Prostate gland (tissue), 2 donors: Measurements from ENCODE around the gene CHERP.

Source experiments
- POLR2A ChIP-seq: fragments of 450-650 bp; IDR thresholded peaks from one replicate; pipeline ENCODE4 v1.6.1; 2016; ENCODE audit warnings: antibody characterized with exemption, mild to moderate bottlenecking
- TF ChIP-seq, protein P1 (sequence below), 4 experiments: fragments of 200-600 bp in 2 of 4; fragments of 450-650 bp in 2 of 4; sonication (generic) in 2 of 4; IDR thresholded peaks; 1 replicate in 3 of 4; 2 replicates in 1 of 4; pipeline ENCODE4 v1.5.1; 2016 to 2019; ENCODE audit warnings: antibody characterized with exemption in 4 of 4, mild to moderate bottlenecking in 2 of 4, moderate library complexity in 2 of 4

DNA sequence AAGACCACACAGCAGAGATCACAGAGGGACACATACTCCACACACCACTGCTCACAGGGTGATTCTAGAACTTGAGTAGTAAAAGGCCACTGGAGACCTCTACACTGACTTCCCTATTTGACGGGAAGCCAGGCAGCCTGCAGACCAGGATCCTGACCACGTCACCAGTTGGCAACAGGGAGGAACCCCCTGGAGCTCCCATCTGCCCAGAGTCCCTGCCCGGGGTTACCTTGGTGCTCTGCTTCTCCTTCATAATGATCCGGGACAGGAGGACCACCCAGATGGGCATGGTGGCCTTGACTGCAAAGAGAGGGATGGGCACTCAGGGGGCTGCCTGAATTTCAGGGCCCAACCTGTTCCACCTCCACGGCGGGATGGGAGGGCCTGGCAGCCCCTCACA, 29.0 kb upstream of the CHERP start:
- TF ChIP-seq, protein P1, sequence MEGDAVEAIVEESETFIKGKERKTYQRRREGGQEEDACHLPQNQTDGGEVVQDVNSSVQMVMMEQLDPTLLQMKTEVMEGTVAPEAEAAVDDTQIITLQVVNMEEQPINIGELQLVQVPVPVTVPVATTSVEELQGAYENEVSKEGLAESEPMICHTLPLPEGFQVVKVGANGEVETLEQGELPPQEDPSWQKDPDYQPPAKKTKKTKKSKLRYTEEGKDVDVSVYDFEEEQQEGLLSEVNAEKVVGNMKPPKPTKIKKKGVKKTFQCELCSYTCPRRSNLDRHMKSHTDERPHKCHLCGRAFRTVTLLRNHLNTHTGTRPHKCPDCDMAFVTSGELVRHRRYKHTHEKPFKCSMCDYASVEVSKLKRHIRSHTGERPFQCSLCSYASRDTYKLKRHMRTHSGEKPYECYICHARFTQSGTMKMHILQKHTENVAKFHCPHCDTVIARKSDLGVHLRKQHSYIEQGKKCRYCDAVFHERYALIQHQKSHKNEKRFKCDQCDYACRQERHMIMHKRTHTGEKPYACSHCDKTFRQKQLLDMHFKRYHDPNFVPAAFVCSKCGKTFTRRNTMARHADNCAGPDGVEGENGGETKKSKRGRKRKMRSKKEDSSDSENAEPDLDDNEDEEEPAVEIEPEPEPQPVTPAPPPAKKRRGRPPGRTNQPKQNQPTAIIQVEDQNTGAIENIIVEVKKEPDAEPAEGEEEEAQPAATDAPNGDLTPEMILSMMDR (IDR thresholded peaks at IDR 0.05), result no peak
- TF ChIP-seq POLR2A, result no peak
